Trophoblast cell (in vitro differentiated cells and primary cell): Measurements from ENCODE around the gene GLI1.

ENCODE experiments used
- DNase-seq, 2 donors: peaks; one replicate each; pipeline ENCODE4 v3.0.0-alpha.2; 2016
- H2AFZ ChIP-seq: 2 replicates; pipeline ENCODE4 v1.6.1; 2013; ENCODE audit warnings: low read length, moderate library complexity, mild to moderate bottlenecking; ENCODE audit not compliant: insufficient read depth, poor library complexity
- H2AK5ac ChIP-seq: 2 replicates; pipeline ENCODE4 v1.6.1; 2013; ENCODE audit warnings: mild to moderate bottlenecking, low read length
- H2BK120ac ChIP-seq: 2 replicates; pipeline ENCODE4 v1.6.1; 2013; ENCODE audit warnings: low read length, mild to moderate bottlenecking, moderate library complexity; ENCODE audit not compliant: insufficient read depth, poor library complexity
- H2BK12ac ChIP-seq: 2 replicates; pipeline ENCODE4 v1.6.1; 2013; ENCODE audit warnings: mild to moderate bottlenecking, low read length, moderate library complexity
- H2BK5ac ChIP-seq: 2 replicates; pipeline ENCODE4 v1.6.1; 2013; ENCODE audit warnings: low read length, low read depth, moderate library complexity, mild to moderate bottlenecking; ENCODE audit not compliant: poor library complexity
- H3K14ac ChIP-seq: 2 replicates; pipeline ENCODE4 v1.6.1; 2013; ENCODE audit warnings: mild to moderate bottlenecking, low read length
- H3K18ac ChIP-seq: 2 replicates; pipeline ENCODE4 v1.6.1; 2013; ENCODE audit warnings: mild to moderate bottlenecking, low read length
- H3K23ac ChIP-seq: 2 replicates; pipeline ENCODE4 v1.6.1; 2013; ENCODE audit warnings: low read length
- H3K27ac ChIP-seq: 2 replicates; pipeline ENCODE4 v1.5.1; 2013; ENCODE audit warnings: low read depth, mild to moderate bottlenecking, inconsistent platforms, low read length, moderate library complexity
- H3K27me3 ChIP-seq: 2 replicates; pipeline ENCODE4 v1.6.1; 2013; ENCODE audit warnings: inconsistent platforms, mild to moderate bottlenecking, low read length, moderate library complexity; ENCODE audit not compliant: insufficient read depth
- H3K36me3 ChIP-seq, 2 experiments: 1 replicate in 1 of 2; 2 replicates in 1 of 2; pipeline ENCODE4 v1.6.1; 2013; ENCODE audit warnings: low read length in 2 of 2, mild to moderate bottlenecking in 2 of 2, moderate library complexity in 1 of 2; ENCODE audit not compliant: insufficient read depth in 2 of 2, control insufficient read depth in 1 of 2
- H3K4ac ChIP-seq: 2 replicates; pipeline ENCODE4 v1.6.1; 2013; ENCODE audit warnings: low read depth, mild to moderate bottlenecking, low read length, moderate library complexity
- H3K4me1 ChIP-seq, 2 experiments: 1 replicate in 1 of 2; 2 replicates in 1 of 2; pipeline ENCODE4 v1.6.1; 2013; ENCODE audit warnings: low read length in 2 of 2, mild to moderate bottlenecking in 2 of 2, moderate library complexity in 1 of 2; ENCODE audit not compliant: insufficient read depth in 2 of 2, control insufficient read depth in 1 of 2
- H3K4me2 ChIP-seq: 2 replicates; pipeline ENCODE4 v1.6.1; 2013; ENCODE audit warnings: inconsistent platforms, mild to moderate bottlenecking, low read length, moderate library complexity
- H3K4me3 ChIP-seq: 2 replicates; pipeline ENCODE4 v1.5.1; 2013; ENCODE audit warnings: mild to moderate bottlenecking, low read depth, low read length, inconsistent platforms
- H3K79me1 ChIP-seq: one replicate; pipeline ENCODE4 v1.6.1; 2013; ENCODE audit warnings: low read length
- H3K79me2 ChIP-seq: 2 replicates; pipeline ENCODE4 v1.6.1; 2013; ENCODE audit warnings: low read length, mild to moderate bottlenecking; ENCODE audit not compliant: control insufficient read depth, insufficient read depth, poor library complexity
- H3K9ac ChIP-seq: 2 replicates; pipeline ENCODE4 v1.6.1; 2013; ENCODE audit warnings: mild to moderate bottlenecking, low read length
- H3K9me3 ChIP-seq: 2 replicates; pipeline ENCODE4 v1.6.1; 2013; ENCODE audit warnings: low read depth, mild to moderate bottlenecking, control low read depth, inconsistent platforms, low read length; ENCODE audit not compliant: insufficient read depth
- H4K12ac ChIP-seq: 2 replicates; pipeline ENCODE4 v1.6.1; 2013; ENCODE audit warnings: low read depth, mild to moderate bottlenecking, low read length, moderate library complexity
- H4K8ac ChIP-seq: 2 replicates; pipeline ENCODE4 v1.6.1; 2013; ENCODE audit warnings: low read depth, mild to moderate bottlenecking, low read length, moderate library complexity
- H4K91ac ChIP-seq: one replicate; pipeline ENCODE4 v1.6.1; 2013; ENCODE audit warnings: low read depth, mild to moderate bottlenecking, low read length, moderate library complexity
- WGBS: extraction: QIAGEN DNeasy Blood & Tissue Kit; methylation state at CpG from one replicate; pipeline ENCODE4 v1.1.7; 2013; ENCODE audit warnings: missing lambda C conversion rate; ENCODE audit not compliant: insufficient read length, insufficient coverage; ENCODE audit errors: extremely low coverage; 5-methylcytosine and 5-hydroxymethylcytosine counted together

Gene GLI1

DNA sequence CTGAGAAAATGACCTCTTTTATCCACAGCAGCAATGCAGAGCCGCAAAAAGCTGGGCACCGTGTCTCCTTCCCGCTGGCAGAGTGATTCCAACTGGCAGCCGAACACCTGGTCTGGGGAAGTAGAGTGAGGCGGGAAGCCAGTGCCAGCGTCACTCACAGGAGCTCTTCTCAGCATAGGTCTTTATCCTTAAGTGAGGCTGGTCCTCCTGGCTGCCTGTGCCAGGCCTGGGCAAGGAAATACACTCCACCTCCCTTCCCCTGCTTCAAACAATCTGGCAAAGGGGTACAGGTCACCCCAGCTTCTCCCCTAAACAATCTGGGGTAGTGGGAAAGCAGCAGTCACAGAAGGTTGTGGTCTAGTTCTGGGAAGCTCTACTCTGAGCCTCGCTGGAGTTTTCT is 15.3 kb downstream of the GLI1 start:
- no peaks in the 10 kb centered on the region for H3K36me3 ChIP-seq
- no peak overlapping the region for H3K14ac ChIP-seq
- no peak for DNase-seq
- no peak overlapping the region for H4K8ac ChIP-seq
- no peak overlapping the region for H2BK12ac ChIP-seq
- H3K79me1 ChIP-seq, result no peaks in the 10 kb centered on the region
- H2AK5ac ChIP-seq, result no peak overlapping the region
- no peak overlapping the region for H3K4me3 ChIP-seq
- no peak overlapping the region for H4K91ac ChIP-seq
- WGBS, result no CpG with 5 or more reads among the region's 7 CpGs
- H3K27me3 ChIP-seq, result peaks cover 34% of the 10 kb centered on the region
- no peak overlapping the region for H2BK5ac ChIP-seq
- H3K4me2 ChIP-seq, result peak overlapping the region; percentile 46
- no peak overlapping the region for H3K9ac ChIP-seq
- no peaks in the 10 kb centered on the region for H3K9me3 ChIP-seq
- H4K12ac ChIP-seq, result no peak overlapping the region
- H3K79me2 ChIP-seq, result no peaks in the 10 kb centered on the region
- no peak overlapping the region for H3K18ac ChIP-seq
- H3K4ac ChIP-seq, result no peak overlapping the region
- no peak overlapping the region for H2AFZ ChIP-seq
- peaks cover 7 to 11% of the 10 kb centered on the region in 2 experiments for H3K4me1 ChIP-seq
- H2BK120ac ChIP-seq, result no peak overlapping the region
- H3K27ac ChIP-seq, result no peak overlapping the region
- no peak overlapping the region for H3K23ac ChIP-seq

DNA sequence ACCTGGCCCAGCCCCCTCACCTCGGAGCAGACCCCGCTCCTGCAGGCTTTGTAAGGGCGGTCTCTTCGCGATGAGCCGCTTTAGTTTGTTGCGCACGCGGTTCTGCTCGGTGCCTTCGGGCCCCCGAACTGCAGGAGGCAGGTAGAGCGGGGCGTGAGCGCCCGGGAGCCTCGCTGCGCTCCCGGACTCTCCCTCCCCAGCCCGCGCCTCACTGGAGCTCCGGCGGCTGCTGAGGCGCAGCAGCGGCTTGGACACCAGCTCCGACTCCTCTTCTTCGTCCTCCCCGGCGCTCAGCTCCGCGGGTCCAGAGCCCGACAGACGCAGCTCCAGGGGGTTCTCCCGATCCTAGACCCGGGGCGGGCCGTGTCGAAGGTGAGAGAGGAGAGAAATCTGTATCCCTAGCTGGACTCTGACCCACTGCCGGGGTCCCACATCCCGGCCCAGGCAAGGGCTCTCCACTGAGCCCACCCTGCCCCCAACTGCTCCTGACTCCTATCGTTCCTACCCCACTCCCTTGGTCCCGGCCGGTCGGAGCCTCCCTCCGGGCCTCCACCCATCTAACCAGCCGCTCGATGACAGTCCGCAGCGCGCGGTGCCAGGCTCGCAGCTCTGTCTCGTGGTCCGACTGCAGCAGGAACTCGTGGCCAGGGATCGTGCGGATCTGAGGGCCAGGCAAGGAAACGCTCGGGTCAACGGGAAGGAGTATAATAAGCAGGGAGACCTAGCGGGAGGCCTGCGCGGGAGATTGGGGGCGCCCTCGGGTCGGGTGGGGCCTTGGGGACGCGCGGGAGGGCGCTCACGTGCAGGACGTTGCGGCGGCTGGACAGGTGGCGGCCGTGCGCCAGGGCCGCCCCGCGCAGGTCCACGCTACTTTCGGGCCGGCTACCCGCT is 15.9 kb downstream of the GLI1 start:
- H3K4me2 ChIP-seq, result peak overlapping the region; percentile 46
- no peak overlapping the region for H2BK12ac ChIP-seq
- H3K27me3 ChIP-seq, result peaks cover 34% of the 10 kb centered on the region
- no peak overlapping the region for H4K12ac ChIP-seq
- H2BK120ac ChIP-seq, result no peak overlapping the region
- H3K4me1 ChIP-seq, result peaks cover 7 to 11% of the 10 kb centered on the region in 2 experiments
- H4K8ac ChIP-seq, result no peak overlapping the region
- H3K79me1 ChIP-seq, result no peaks in the 10 kb centered on the region
- H2BK5ac ChIP-seq, result no peak overlapping the region
- H3K27ac ChIP-seq, result no peak overlapping the region
- H4K91ac ChIP-seq, result no peak overlapping the region
- H3K18ac ChIP-seq, result no peak overlapping the region
- no peak overlapping the region for H3K9ac ChIP-seq
- H3K9me3 ChIP-seq, result no peaks in the 10 kb centered on the region
- H3K23ac ChIP-seq, result no peak overlapping the region
- no peak overlapping the region for H3K4me3 ChIP-seq
- no peaks in the 10 kb centered on the region for H3K79me2 ChIP-seq
- H2AK5ac ChIP-seq, result no peak overlapping the region
- no peak overlapping the region for H2AFZ ChIP-seq
- no peak for DNase-seq
- H3K4ac ChIP-seq, result no peak overlapping the region
- WGBS, result no CpG with 5 or more reads among the region's 84 CpGs
- H3K14ac ChIP-seq, result no peak overlapping the region
- H3K36me3 ChIP-seq, result no peaks in the 10 kb centered on the region

DNA sequence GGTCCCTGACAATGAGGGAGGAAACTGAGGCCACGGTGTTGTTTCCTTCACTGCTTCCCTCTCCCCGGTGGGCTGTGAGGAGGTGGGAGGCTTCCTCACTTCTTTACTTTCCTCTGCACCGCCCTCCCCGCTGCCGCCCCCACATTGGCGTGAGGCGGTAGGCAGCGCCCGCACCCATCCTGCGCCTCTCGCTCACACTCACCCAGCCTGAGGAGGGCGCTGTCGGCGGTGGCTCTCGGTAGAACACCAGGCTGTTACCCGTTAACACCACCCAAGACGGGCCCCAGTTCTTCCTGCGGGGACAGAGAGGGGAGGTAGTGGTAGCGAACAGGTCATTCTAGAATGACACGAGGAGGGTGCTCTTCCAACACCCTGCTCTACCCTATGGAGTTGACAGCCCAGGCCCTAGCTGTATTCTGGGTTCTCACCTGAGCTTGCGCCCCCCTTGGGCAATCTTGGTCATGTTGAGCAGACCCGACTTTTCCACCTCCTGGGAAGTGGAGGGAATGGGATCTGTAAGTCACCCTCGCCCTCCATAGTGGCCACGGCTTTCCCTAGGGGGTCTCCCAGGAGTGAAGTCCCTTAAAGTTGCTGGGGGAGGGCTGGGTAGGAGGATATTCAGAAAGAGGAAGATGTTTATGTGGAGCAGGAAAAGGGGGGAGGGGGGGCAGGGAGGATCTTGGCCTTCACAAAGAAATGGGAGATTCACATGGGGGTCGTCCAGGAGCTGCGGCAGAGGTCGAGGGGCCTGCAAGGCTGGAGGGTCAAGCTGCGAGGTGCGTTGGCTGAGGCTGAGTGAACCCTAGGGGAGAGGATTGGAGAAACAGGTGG is 16.8 kb downstream of the GLI1 start:
- no peak overlapping the region for H2BK120ac ChIP-seq
- no peak overlapping the region for H4K12ac ChIP-seq
- no peak overlapping the region for H2BK5ac ChIP-seq
- H4K91ac ChIP-seq, result no peak overlapping the region
- H3K4me2 ChIP-seq, result peak overlapping the region; percentile 46
- no peak overlapping the region for H4K8ac ChIP-seq
- no peak overlapping the region for H3K23ac ChIP-seq
- no peak overlapping the region for H3K27ac ChIP-seq
- no CpG with 5 or more reads among the region's 29 CpGs for WGBS
- DNase-seq, result no peak
- H3K79me1 ChIP-seq, result no peaks in the 10 kb centered on the region
- H3K4me3 ChIP-seq, result no peak overlapping the region
- H3K4ac ChIP-seq, result no peak overlapping the region
- H2BK12ac ChIP-seq, result no peak overlapping the region
- no peak overlapping the region for H3K18ac ChIP-seq
- no peaks in the 10 kb centered on the region for H3K79me2 ChIP-seq
- H3K27me3 ChIP-seq, result peaks cover 34% of the 10 kb centered on the region
- no peak overlapping the region for H3K9ac ChIP-seq
- no peaks in the 10 kb centered on the region for H3K9me3 ChIP-seq
- no peak overlapping the region for H2AK5ac ChIP-seq
- H3K36me3 ChIP-seq, result no peaks in the 10 kb centered on the region
- no peak overlapping the region for H3K14ac ChIP-seq
- peaks cover 7 to 11% of the 10 kb centered on the region in 2 experiments for H3K4me1 ChIP-seq
- H2AFZ ChIP-seq, result no peak overlapping the region

DNA sequence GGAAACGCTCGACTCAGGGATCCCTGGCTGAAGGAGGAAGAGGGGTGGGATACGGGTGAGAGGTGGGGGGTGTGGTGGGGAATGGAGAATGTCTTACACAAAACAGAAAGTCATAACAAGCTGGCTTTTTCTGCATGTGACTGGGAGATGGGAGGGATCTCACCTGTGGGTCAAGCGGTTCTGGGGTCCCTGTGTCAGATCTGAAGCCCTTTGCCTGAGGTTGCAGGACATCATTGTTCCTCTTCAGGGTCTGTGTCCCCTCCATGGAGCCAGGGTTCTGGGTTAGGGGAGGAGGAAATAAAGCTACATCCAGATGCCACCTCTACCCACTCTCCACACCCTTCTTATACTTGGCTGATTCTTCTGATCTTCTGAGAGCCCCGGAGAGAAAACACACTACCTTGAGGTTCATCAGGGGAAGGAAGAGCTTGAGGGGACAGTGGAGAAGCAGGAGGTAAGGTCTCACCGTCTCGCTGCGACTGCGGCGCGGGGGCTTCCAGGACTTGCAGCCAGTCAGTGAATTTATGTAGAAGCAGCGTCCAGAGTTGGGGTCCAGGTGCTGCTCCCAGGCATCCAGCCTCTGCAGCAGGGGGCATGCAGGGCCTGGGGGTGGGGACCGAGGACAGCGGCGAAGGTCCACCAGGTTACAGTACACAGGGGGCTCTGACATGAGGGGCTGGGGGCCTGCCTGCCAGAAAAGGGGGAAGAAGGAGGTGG is 17.6 kb downstream of the GLI1 start:
- H2AFZ ChIP-seq, result no peak overlapping the region
- no peak overlapping the region for H2BK12ac ChIP-seq
- H3K27ac ChIP-seq, result no peak overlapping the region
- H4K91ac ChIP-seq, result no peak overlapping the region
- no peak overlapping the region for H3K4ac ChIP-seq
- H4K12ac ChIP-seq, result no peak overlapping the region
- no peaks in the 10 kb centered on the region for H3K79me1 ChIP-seq
- no peak overlapping the region for H2BK5ac ChIP-seq
- H3K14ac ChIP-seq, result no peak overlapping the region
- H2BK120ac ChIP-seq, result no peak overlapping the region
- no CpG with 5 or more reads among the region's 15 CpGs for WGBS
- no peak for DNase-seq
- no peak overlapping the region for H3K18ac ChIP-seq
- H3K9ac ChIP-seq, result no peak overlapping the region
- no peak overlapping the region for H2AK5ac ChIP-seq
- H3K27me3 ChIP-seq, result peaks cover 34% of the 10 kb centered on the region
- H3K4me2 ChIP-seq, result no peak overlapping the region
- H3K79me2 ChIP-seq, result no peaks in the 10 kb centered on the region
- no peak overlapping the region for H4K8ac ChIP-seq
- no peaks in the 10 kb centered on the region for H3K36me3 ChIP-seq
- no peak overlapping the region for H3K4me3 ChIP-seq
- H3K9me3 ChIP-seq, result no peaks in the 10 kb centered on the region
- H3K4me1 ChIP-seq, result peaks cover 7 to 11% of the 10 kb centered on the region in 2 experiments
- no peak overlapping the region for H3K23ac ChIP-seq
